ENCODE data around the gene CD9. TPM values are rescaled to one million over a fixed set of nuclear protein-coding genes. Genes with fewer than 3 reads are reported as not detected.

The CD9 gene
- total RNA-seq, 6 experiments from 2014 or later, result 43.2 to 72.6 (median 46.4) TPM

GRCh38 chr12:6218347-6218925, 18.2 kb downstream of the CD9 start:
- no peak overlapping the region for H3K4me3 Mint-ChIP-seq
- peak overlapping the region; percentile 99 for H3K27ac Mint-ChIP-seq
- H3K36me3 Mint-ChIP-seq (ENCODE audit: low read depth), result peaks cover 8% of the 10 kb centered on the region
- no peak for DNase-seq
- H3K27me3 Mint-ChIP-seq (ENCODE audit: insufficient read depth), result no peaks in the 10 kb centered on the region
- H3K4me1 Mint-ChIP-seq (ENCODE audit: low read depth), result peaks cover 61% of the 10 kb centered on the region
- H3K9me3 Mint-ChIP-seq, result peaks cover 7% of the 10 kb centered on the region; the same call in 1 of the 2 replicates
- no peak for TF ChIP-seq CTCF (IDR thresholded peaks at IDR 0.05)

- Mint-ChIP-seq H3K4me1 (ENCODE audit: low read depth) (peaks cover 46% of the 10 kb centered on the region), H3K27ac (no peak overlapping the region; the same call in 1 of the 2 replicates), H3K9me3 (peaks cover 7% of the 10 kb centered on the region; the same call in 1 of the 2 replicates), H3K4me3 (no peak overlapping the region), H3K27me3 (ENCODE audit: insufficient read depth) (no peaks in the 10 kb centered on the region), H3K36me3 (ENCODE audit: low read depth) (peaks cover 8% of the 10 kb centered on the region)
- no peak for TF ChIP-seq CTCF (IDR thresholded peaks at IDR 0.05)
- DNase-seq, result no peak
Measured at GRCh38 chr12:6219980-6220379, 19.8 kb downstream of the CD9 start.

GRCh38 chr12:6221146-6221545, 20.9 kb downstream of the CD9 start:
- Mint-ChIP-seq H3K9me3 (peaks cover 7% of the 10 kb centered on the region; the same call in 1 of the 2 replicates), H3K27ac (no peak overlapping the region), H3K27me3 (ENCODE audit: insufficient read depth) (no peaks in the 10 kb centered on the region), H3K36me3 (ENCODE audit: low read depth) (peaks cover 8% of the 10 kb centered on the region), H3K4me1 (ENCODE audit: low read depth) (peaks cover 34% of the 10 kb centered on the region), H3K4me3 (no peak overlapping the region)
- DNase-seq, result no peak
- TF ChIP-seq CTCF (IDR thresholded peaks at IDR 0.05), result no peak

- Mint-ChIP-seq H3K9me3 (peaks cover 7% of the 10 kb centered on the region; the same call in 1 of the 2 replicates), H3K36me3 (ENCODE audit: low read depth) (peaks cover 8% of the 10 kb centered on the region), H3K27ac (no peak overlapping the region), H3K27me3 (ENCODE audit: insufficient read depth) (no peaks in the 10 kb centered on the region), H3K4me1 (ENCODE audit: low read depth) (peaks cover 24% of the 10 kb centered on the region), H3K4me3 (no peak overlapping the region)
- DNase-seq, result no peak
- TF ChIP-seq CTCF (IDR thresholded peaks at IDR 0.05), result no peak
Measured at GRCh38 chr12:6222078-6222654, 22.0 kb downstream of the CD9 start.

- H3K4me1 Mint-ChIP-seq (ENCODE audit: low read depth), result peaks cover 17% of the 10 kb centered on the region
- H3K9me3 Mint-ChIP-seq, result peaks cover 7% of the 10 kb centered on the region; the same call in 1 of the 2 replicates
- H3K4me3 Mint-ChIP-seq, result no peak overlapping the region
- no peak overlapping the region for H3K27ac Mint-ChIP-seq
- H3K36me3 Mint-ChIP-seq (ENCODE audit: low read depth), result peaks cover 8% of the 10 kb centered on the region
- no peak for TF ChIP-seq CTCF (IDR thresholded peaks at IDR 0.05)
- H3K27me3 Mint-ChIP-seq (ENCODE audit: insufficient read depth), result no peaks in the 10 kb centered on the region
- DNase-seq, result no peak
Measured at GRCh38 chr12:6223545-6223944, 23.3 kb downstream of the CD9 start.
